Posterior vena cava (tissue), 2 donors: ENCODE results near the gene ITGBL1. TPM values are rescaled to one million over a fixed set of nuclear protein-coding genes. Genes with fewer than 3 reads are reported as not detected.

Source experiments
- DNase-seq: peaks from one replicate; pipeline ENCODE4 v3.0.0-alpha.2; 2020; ENCODE audit warnings: low spot score
- intact Hi-C, 2 donors: fragments of 100-400 bp; cut with DNase I; formaldehyde crosslinking; loops; one replicate each; pipeline versions ENCODE4 v1.14.1 to v1.14.2; 2022 to 2023
- total RNA-seq, 2 donors: library from RNA; stranded (reverse); fragmentation: NEBNext Ultra II Directional; extraction: Animal tissue kit (Norgen Biotek cat#: 25700); gene quantifications; one replicate each; pipeline ENCODE4 v1.2.1, GENCODE V29; 2021
- donor health status: DM: yes; HTN: yes; CAD: no.
- donor health status: DM: yes; HTN: yes; CAD: no.

ITGBL1 gene
- total RNA-seq, 2 donors from 2014 or later: 75.1 to 118 TPM

DNA sequence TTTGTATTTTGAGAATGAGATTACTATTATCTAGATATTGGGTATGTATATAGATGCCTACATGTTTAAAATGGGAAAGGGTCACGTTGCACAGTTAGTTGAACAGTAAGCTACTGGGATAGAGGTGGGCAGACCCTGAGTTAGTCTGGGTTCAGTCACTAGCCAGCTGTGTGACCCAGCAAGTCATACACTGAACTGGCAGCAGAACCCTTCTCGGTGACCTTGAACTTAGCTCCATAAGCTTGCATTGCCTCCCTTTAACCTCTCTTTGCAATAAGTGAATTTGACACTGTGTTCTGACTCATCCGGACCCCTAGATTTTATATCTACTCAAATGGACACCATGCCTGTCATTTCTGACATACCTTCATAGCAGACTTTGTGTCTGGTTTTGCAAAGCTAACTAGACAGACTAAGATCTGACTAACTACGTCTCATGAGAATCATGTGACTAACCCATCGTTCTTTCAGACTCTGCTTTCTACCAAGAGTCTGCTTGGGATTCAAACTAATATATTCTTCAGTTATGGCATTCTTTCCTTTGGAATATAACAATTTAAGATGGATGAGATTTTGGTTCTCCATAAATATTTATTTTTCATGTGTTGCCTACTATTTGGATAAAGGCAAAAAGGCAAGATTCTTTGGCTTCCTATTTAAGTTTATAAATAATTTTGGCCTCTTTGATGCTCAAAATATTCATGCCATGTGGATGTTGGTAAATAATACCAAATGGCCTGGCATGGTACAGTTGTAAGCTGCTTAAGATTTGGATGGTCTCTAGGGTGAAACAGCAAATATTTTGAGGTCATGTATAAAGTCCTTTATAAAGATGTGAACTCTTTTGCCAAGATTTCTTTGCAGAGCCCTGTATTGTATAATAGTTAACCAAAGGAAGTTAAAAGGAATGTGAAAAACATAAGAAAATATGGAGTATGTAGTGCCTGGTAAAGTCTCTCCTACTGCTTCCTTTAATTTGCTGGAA, 159.3 kb downstream of the ITGBL1 start:
- DNase-seq: no peak
- intact Hi-C loops: no loop called here

- intact Hi-C loops: no loop called here
Observed at GRCh38 chr13:101612735-101613134, 160.3 kb downstream of the ITGBL1 start.

GRCh38 chr13:101614491-101614890, 162.0 kb downstream of the ITGBL1 start:
- DNase-seq: no peak
- intact Hi-C loops: no loop called here

More at GRCh38 chr13:101612735-101613134, 160.3 kb downstream of the ITGBL1 start:
- DNase-seq: no peak

DNA sequence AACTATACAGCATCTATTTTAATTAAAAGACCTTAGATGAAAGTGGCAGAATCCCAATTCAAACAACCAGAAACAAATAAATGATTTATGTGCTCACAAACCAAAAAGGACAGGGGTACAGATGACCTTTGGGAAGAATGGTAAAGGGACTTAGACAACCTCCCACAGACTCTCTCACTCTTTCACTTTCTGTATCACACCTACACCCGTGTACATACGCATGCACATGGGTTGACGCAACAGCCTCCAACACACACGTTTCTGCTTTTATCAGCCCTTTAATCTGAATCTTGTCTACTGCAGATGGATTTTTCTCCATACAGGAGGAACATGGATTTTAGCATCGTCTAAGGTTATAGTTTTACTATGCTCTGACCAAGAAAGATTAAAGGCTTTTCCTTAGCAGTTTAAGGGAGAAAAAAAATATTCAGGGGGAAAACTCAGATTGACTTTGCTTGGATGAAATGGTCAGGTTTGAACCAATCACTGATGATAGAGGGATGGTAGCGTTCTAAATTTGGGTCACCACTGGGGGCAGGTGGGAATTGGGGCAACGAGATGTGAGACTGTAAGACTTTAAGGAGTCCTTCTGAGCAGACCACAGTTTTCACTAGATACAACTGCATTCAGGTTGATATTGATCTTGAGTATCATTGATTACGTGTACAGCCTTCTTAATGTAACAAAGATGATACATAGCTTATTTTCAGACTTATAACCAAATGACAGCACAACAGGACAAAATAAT, 166.1 kb downstream of the ITGBL1 start:
- intact Hi-C loops: no loop called here
- DNase-seq: no peak

DNA sequence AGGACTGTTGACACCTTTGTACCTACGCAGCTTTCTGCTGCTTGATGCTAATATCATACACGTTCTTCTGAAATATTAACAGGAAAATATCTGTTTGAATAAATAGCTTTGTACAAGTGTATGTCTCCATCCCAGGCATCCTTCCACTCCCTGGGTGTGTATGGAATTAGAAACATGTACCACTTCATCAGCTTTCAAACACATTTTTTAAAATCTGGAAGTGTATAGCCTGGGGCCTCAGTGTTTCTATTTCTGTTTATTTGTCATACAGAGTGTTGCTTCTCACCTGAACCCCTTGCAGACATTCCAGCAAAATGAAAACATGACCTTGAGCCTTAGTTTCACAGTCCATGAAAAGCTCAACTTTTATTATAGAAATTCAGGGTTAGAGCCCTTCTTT, 168.6 kb downstream of the ITGBL1 start:
- no peak for DNase-seq
- intact Hi-C loops: no loop called here

GRCh38 chr13:101623470-101624209, 171.2 kb downstream of the ITGBL1 start:
- no peak for DNase-seq
- intact Hi-C loops: no loop called here

GRCh38 chr13:101624210-101624922, 171.9 kb downstream of the ITGBL1 start:
- intact Hi-C loops: no loop called here
- no peak for DNase-seq

GRCh38 chr13:101624981-101625380, 172.5 kb downstream of the ITGBL1 start:
- intact Hi-C loops: no loop called here
- no peak for DNase-seq

GRCh38 chr13:101626925-101627555, 174.6 kb downstream of the ITGBL1 start:
- intact Hi-C loops: no loop called here
- no peak for DNase-seq

- no peak for DNase-seq
- intact Hi-C loops: no loop called here
Observed at GRCh38 chr13:101627556-101627943, 175.1 kb downstream of the ITGBL1 start.

DNA sequence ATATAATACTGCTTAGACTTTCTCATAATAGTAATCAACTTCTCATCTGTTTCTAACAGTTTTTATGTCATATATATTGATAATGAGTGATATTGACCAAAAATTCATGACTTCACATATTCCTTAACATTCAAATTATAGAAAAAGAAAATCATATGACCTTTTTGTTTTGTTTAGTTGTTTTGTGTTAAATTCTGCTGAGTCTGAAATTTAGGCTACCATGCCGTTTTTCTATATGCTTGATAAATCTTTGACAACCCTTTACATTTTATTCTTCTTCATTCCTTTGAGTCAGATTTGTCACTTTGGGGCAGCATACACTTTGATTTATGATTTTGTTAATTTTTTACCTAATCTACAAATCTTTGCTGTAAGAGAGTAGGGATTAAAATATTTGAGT, 176.4 kb downstream of the ITGBL1 start:
- intact Hi-C loops: no loop called here
- DNase-seq: no peak

DNA sequence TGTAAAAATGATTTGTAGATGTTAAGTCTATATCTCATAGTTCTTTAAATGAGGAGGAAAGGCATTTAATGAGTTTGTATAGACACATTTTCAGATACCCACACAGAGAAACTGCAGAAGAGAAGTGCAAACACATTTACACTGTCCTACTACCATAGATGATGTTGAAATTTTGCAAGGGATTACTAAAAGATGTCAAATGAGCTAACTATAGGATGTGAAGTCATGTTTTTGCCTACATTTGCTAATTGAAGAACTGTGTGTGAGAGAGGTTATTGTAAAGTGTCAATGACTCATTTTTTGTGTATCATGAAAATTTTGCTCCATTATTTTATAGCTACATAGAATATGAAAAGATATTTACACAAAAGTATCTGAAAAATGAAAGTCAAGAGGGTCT, 178.9 kb downstream of the ITGBL1 start:
- intact Hi-C loops: no loop called here
- DNase-seq: no peak

DNA sequence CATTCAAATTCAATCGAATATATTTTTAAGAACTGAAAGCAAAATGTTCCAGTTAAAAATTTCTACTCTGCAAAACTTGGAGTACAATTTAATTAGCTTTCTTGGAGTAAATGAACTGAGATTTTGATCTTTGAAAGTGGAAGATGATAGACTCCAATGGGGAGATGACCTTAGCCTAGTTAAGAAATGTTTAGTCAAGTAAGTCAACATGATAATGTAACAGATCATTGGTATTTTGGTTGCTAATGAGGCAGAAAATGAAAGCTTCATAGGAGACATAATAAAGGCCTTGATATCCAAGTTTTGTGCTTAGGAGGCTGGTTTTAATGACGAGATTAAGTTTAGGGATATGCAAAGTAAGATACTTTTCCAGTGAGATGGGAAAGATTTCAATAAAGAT, 181.7 kb downstream of the ITGBL1 start:
- DNase-seq: no peak
- intact Hi-C loops: no loop called here

- intact Hi-C loops: no loop called here
- DNase-seq: no peak
Observed at GRCh38 chr13:101639711-101640110, 187.2 kb downstream of the ITGBL1 start.

DNA sequence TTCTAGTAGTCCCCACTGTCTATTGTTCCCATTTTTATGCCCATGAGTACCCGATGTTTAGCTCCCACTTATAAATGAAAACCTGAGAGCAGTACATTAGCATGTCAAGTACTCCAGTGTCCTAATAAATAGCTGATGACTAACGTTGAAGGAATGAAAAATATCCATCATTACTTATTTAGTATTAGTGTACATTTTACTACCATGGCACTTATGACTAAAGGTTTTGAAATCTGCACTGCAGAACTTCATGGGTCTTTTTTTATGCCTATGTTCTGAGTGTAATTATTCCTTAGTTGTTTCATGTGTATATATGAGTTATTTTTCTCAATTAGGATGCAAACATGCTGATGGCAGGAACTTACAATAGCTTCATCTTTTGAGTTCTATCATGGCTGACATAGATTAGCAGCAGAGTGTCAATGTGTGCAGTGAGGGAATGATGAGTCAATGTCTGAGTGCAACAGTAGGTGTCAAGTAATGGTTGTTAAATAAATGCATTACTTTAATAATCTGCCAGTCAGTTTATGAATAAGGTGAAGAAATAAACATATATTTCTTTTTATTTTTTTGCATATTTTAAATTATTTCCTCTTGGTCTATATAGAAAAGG, 188.4 kb downstream of the ITGBL1 start:
- intact Hi-C loops: no loop called here
- no peak for DNase-seq

DNA sequence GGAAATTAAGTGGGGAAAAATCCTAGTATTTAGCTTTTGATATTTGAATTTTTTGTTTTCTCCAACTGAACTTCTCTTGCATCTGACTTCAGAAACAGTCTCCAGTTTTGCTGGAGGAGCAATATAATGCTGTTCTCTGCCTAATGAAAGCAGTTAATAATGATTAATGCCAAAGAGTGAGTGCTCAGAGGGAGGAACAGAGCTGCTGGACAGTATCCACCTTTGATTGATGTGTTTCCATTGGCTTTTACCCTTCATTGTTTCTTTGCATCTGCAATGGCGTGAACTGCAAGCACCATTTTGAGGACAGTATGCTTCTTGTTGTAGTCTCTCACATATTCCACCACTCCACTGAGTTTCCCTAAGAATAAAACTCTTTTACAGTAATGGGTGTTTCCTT, 193.4 kb downstream of the ITGBL1 start:
- intact Hi-C loops: no loop called here
- DNase-seq: no peak

GRCh38 chr13:101647760-101648159, 195.3 kb downstream of the ITGBL1 start:
- intact Hi-C loops: no loop called here
- DNase-seq: no peak

DNA sequence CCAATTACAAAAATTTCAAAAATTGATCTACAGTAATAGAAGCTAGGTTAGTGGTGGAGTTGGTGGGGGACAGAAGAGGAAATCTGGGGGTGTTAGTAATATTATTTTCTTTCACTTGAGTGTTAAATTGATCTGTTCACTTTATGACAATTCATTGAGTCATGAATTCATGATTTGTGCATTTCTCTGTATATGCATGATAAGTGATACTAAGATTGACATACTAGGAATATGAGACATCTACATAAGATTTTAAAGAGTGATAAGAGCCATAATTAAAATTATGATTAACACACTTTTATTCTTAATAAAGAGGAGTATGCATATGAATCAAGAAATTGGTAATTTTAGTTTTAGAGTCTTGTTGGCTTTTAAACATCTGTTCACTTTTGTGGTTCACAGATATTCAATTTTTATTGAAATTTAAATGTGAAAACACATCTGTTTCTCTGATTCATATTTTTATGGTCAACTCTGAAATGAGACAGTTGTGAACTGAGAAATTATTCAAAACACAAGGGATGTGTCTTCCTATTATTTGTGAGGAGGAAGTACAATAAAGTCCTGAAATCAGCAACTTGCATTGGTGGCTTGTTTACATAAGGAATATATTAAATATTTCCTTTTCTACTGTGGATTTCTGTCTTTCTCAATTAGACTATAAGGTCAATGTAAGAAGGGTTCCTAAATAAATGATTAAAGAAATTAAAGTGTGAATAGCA, 196.5 kb downstream of the ITGBL1 start:
- no peak for DNase-seq
- intact Hi-C loops: no loop called here
